GM18511 (cell line): ENCODE data around the gene ACTL9.

ENCODE experiments used
- ATAC-seq: cut with Tn5 transposase; IDR thresholded peaks from one replicate; pipeline ENCODE4 v1.9.1; 2021; ENCODE audit warnings: mild to moderate bottlenecking, moderate library complexity; ENCODE audit not compliant: unreplicated experiment

ACTL9 gene

GRCh38 chr19:8688930-8689329 lies 9.7 kb downstream of the ACTL9 start:
- no peak for ATAC-seq

GRCh38 chr19:8686549-8686948 lies 12.0 kb downstream of the ACTL9 start:
- ATAC-seq, result no peak

GRCh38 chr19:8684001-8684902 lies 14.3 kb downstream of the ACTL9 start:
- ATAC-seq, result no peak

- no peak for ATAC-seq
Measured at GRCh38 chr19:8682931-8683330, 15.7 kb downstream of the ACTL9 start.

GRCh38 chr19:8682472-8682871 lies 16.1 kb downstream of the ACTL9 start:
- no peak for ATAC-seq

GRCh38 chr19:8681345-8682029 lies 17.1 kb downstream of the ACTL9 start:
- no peak for ATAC-seq

GRCh38 chr19:8680676-8681344 lies 17.8 kb downstream of the ACTL9 start:
- no peak for ATAC-seq

- no peak for ATAC-seq
Measured at GRCh38 chr19:8678244-8678807, 20.3 kb downstream of the ACTL9 start.

- no peak for ATAC-seq
Measured at GRCh38 chr19:8675066-8675465, 23.5 kb downstream of the ACTL9 start.

GRCh38 chr19:8673276-8673891 lies 25.2 kb downstream of the ACTL9 start:
- no peak for ATAC-seq

- no peak for ATAC-seq
Measured at GRCh38 chr19:8666814-8667405, 31.7 kb downstream of the ACTL9 start.

- ATAC-seq, result no peak
Measured at GRCh38 chr19:8665468-8666213, 33.0 kb downstream of the ACTL9 start.

- no peak for ATAC-seq
Measured at GRCh38 chr19:8664671-8665057, 33.9 kb downstream of the ACTL9 start.

- ATAC-seq, result no peak
Measured at GRCh38 chr19:8663920-8664670, 34.5 kb downstream of the ACTL9 start.

- ATAC-seq, result no peak
Measured at GRCh38 chr19:8662263-8662662, 36.3 kb downstream of the ACTL9 start.

GRCh38 chr19:8659905-8660304 lies 38.7 kb downstream of the ACTL9 start:
- no peak for ATAC-seq

GRCh38 chr19:8657869-8658268 lies 40.7 kb downstream of the ACTL9 start:
- no peak for ATAC-seq

- no peak for ATAC-seq
Measured at GRCh38 chr19:8655340-8655709, 43.3 kb downstream of the ACTL9 start.
